ENCODE results near the gene CARNS1.

Gene CARNS1

DNA sequence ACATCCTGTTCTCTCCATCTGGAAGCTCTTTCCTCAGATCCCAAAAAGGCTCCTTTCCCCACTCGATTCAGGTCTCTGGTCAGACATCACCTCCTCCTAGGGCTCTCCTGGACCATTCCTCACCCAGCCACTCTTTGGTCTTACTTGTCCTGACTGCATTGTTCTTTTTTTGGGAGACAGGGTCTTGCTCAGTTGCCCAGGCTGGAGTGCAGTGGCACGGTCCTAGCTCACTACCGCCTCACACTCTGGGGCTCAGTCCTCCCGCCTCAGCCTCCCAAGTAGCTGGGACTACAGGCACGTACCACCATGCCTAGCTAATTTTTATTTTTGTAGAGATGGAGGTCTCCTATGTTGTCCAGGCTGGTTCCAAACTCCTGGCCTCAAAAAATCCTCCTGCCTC lies 30.0 kb downstream of the CARNS1 start:
- Histone ChIP-seq H3K4me3 (ENCODE audit: low read depth in 1 of 2, low read length in 2 of 2) (no peak overlapping the region), H3K9me3 (ENCODE audit: control insufficient read depth in 1 of 2, low read length in 2 of 2) (no peaks in the 10 kb centered on the region), H3K4me1 (ENCODE audit: control insufficient read depth in 1 of 2, insufficient read depth in 2 of 2, low read length in 2 of 2) (peaks cover 0 to 11% of the 10 kb centered on the region in 2 donors), H3K36me3 (ENCODE audit: control insufficient read depth in 1 of 2, insufficient read depth in 2 of 2, low read length in 2 of 2) (peaks cover 0 to 16% of the 10 kb centered on the region in 2 donors), H3K27ac (ENCODE audit: low read length) (no peak overlapping the region), H3K27me3 (ENCODE audit: low read depth, low read length) (no peaks in the 10 kb centered on the region)

DNA sequence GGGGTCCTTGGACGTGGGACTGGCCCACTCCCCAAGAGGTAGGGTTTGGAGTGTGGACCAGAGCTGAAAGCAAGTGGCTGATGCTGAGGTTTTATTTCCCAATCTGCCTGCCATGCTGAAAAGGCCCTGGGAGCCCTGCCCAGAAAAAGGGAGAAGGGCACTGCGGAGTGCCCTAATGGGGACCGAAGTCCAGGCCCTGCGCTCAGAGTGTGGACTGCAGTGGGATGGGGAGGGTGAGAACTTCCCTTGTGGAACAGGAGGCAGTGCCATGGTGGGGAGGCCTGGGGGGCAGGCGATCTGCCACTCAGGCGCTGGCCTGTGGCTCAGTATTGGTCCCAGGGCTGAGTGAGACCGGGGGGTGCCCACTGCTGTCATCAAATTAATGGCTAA lies 32.7 kb downstream of the CARNS1 start:
- Histone ChIP-seq H3K4me3 (ENCODE audit: low read depth in 1 of 2, low read length in 2 of 2) (no peak overlapping the region), H3K9me3 (ENCODE audit: control insufficient read depth in 1 of 2, low read length in 2 of 2) (no peaks in the 10 kb centered on the region), H3K27me3 (ENCODE audit: low read depth, low read length) (no peaks in the 10 kb centered on the region), H3K36me3 (ENCODE audit: control insufficient read depth in 1 of 2, insufficient read depth in 2 of 2, low read length in 2 of 2) (no peaks in the 10 kb centered on the region), H3K27ac (ENCODE audit: low read length) (no peak overlapping the region), H3K4me1 (ENCODE audit: control insufficient read depth in 1 of 2, insufficient read depth in 2 of 2, low read length in 2 of 2) (no peaks in the 10 kb centered on the region)

DNA sequence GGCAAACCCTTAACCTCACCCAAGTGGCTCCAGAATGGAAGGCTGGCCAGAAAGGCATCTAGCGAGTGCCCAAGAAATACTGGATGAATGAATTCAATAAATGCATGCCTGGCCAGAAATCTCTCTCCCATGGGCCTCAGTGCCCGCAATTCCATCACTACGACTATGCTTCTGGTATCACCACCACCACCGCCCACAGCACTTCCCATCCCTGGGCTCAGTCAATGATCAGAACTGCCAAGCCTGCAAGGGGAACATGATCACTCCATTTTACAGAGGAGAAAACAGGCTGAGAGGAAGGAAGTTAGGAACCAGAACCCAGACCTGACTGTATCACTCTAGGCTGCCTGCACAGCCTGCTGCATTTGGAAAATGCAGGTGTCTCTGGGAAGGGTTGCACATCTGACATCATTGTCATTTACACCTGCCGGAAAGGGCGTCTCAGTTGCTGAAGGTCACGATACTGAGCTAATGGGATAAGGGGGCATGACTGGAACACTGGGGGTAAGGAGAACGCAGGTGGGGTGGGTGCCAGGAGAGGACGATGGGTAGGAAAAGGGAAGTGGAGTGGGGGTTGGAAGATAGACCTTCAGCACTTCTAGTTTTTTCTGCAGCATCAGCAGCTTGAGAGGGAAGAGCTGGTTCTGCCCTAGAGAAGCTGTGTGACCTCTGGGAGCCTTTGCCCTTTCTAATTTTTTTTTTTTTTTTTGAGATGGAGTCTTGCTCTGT lies 33.8 kb downstream of the CARNS1 start:
- Histone ChIP-seq H3K27ac (ENCODE audit: low read length) (no peak overlapping the region), H3K4me1 (ENCODE audit: control insufficient read depth in 1 of 2, insufficient read depth in 2 of 2, low read length in 2 of 2) (no peaks in the 10 kb centered on the region), H3K9me3 (ENCODE audit: control insufficient read depth in 1 of 2, low read length in 2 of 2) (no peaks in the 10 kb centered on the region), H3K4me3 (ENCODE audit: low read depth in 1 of 2, low read length in 2 of 2) (no peak overlapping the region), H3K36me3 (ENCODE audit: control insufficient read depth in 1 of 2, insufficient read depth in 2 of 2, low read length in 2 of 2) (no peaks in the 10 kb centered on the region), H3K27me3 (ENCODE audit: low read depth, low read length) (no peaks in the 10 kb centered on the region)

DNA sequence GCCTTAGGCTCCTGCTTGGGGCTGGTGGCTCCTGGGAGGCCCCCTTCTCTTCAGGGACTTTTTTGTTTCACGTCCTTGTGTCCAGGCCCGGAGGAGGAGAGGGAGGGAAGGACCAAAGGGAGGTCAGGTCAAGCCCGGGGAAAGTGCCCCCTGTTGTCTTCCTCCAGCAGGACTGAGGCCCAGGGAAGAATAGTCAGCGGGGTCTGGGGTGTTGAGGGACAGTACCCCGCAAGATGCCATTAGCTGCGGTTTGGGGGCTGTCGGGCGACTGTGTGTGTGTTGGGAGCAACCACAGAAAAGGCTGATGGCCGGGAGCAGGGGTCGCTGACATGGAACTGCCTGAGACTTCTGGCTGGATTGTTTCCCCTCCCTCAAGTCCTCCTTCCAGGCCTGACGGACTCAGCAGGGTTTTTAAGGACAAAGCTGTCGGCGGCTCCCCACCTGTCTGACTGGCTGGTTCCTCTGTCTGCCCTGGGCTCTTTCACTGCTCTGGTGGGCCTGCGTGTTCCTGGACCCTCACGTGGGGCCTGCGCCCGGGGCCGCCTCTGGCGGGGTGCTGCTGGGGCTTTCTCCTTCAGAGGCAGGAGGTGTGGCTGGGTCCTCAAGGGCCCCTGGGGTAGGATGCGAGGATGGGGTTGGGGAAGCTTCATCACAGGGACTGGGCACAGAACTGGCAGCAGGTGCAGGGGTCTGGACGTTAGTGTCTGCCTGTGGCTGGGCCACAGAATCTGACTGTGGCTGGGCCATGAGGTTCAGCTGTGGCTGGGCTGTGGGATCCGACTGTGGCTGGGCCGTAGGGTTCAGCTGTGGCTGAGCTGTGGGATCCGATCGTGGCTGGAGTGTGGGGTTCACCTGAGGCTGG lies 35.5 kb downstream of the CARNS1 start:
- Histone ChIP-seq H3K4me3 (ENCODE audit: low read depth in 1 of 2, low read length in 2 of 2) (no peak overlapping the region), H3K4me1 (ENCODE audit: control insufficient read depth in 1 of 2, insufficient read depth in 2 of 2, low read length in 2 of 2) (no peaks in the 10 kb centered on the region), H3K27ac (ENCODE audit: low read length) (no peak overlapping the region), H3K36me3 (ENCODE audit: control insufficient read depth in 1 of 2, insufficient read depth in 2 of 2, low read length in 2 of 2) (no peaks in the 10 kb centered on the region), H3K9me3 (ENCODE audit: control insufficient read depth in 1 of 2, low read length in 2 of 2) (no peaks in the 10 kb centered on the region), H3K27me3 (ENCODE audit: low read depth, low read length) (no peaks in the 10 kb centered on the region)

DNA sequence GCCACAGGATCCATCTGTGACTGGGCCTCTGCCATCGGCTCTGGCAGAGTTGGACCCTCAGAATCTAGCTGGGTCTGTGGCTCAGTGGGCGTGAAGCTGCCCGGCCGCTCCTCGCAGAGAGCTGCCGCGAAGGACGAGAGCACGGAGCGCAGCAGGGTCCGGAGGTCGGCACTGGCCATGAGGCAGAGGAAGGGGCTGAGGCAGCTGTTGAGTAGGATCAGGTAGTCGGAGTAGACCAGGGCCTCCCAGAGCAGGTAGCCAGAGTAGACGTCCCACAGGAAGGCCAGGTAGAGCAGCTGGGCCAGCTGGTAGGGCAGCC lies 36.1 kb downstream of the CARNS1 start:
- no peak overlapping the region for H3K27ac ChIP-seq (ENCODE audit: low read length)
- H3K4me1 ChIP-seq (ENCODE audit: control insufficient read depth in 1 of 2, insufficient read depth in 2 of 2, low read length in 2 of 2): no peaks in the 10 kb centered on the region
- H3K27me3 ChIP-seq (ENCODE audit: low read depth, low read length): no peaks in the 10 kb centered on the region

DNA sequence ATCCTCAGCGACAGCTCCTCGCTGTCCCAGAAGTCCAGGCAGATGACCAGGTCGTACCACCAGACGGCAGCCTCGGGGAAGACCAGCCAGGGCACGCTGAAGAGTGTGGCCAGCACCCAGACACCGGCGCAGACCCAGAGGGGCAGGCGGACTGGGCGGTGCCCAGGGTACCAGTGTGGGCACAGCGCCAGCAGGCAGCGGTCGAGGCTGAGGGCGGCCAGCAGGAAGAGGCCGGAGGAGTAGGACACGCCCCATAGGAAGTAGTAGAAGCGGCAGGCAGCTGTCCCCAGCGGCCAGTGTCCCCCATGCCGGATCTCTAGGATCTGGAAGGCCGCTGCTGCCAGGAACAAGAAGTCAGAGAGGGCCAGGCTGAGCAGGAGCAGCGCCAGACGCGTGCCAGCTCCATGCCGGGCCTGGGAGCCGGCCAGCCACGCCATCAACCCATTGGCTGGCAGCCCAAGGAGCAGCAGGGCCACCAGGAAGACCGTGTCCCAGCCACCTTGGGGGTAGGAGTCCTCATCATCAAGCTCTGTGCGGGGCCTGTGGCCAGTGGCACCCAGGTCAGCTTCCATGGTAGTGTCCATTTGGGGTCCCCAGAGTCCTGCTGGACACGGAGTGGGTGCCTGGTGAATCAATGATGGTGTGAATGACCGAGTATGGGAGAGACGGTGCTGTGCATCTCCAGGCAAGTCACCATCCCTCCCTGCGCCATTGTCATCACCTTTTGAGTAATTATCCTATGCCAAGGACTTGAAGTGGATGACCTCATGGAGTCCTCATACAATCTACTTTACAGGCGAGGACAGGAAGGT lies 36.9 kb downstream of the CARNS1 start, which contains the start of gene GPR152:
TSS of gene GPR152 (minus strand) at position 589 of the 812 bp plus-strand sequence. CDS start at position 584, 5 bp downstream.
- Histone ChIP-seq H3K4me1 (ENCODE audit: control insufficient read depth in 1 of 2, insufficient read depth in 2 of 2, low read length in 2 of 2) (no peaks in the 10 kb centered on the region), H3K36me3 (ENCODE audit: control insufficient read depth in 1 of 2, insufficient read depth in 2 of 2, low read length in 2 of 2) (no peaks in the 10 kb centered on the region), H3K9me3 (ENCODE audit: control insufficient read depth in 1 of 2, low read length in 2 of 2) (no peaks in the 10 kb centered on the region), H3K4me3 (ENCODE audit: low read depth in 1 of 2, low read length in 2 of 2) (no peak within 1 kb of the TSS), H3K27ac (ENCODE audit: low read length) (no peak within 1 kb of the TSS), H3K27me3 (ENCODE audit: low read depth, low read length) (no peaks in the 10 kb centered on the region)

More for the DNA sequence above, 36.1 kb downstream of the CARNS1 start:
- no peaks in the 10 kb centered on the region for H3K36me3 ChIP-seq (ENCODE audit: control insufficient read depth in 1 of 2, insufficient read depth in 2 of 2, low read length in 2 of 2)
- no peak overlapping the region for H3K4me3 ChIP-seq (ENCODE audit: low read depth in 1 of 2, low read length in 2 of 2)
- no peaks in the 10 kb centered on the region for H3K9me3 ChIP-seq (ENCODE audit: control insufficient read depth in 1 of 2, low read length in 2 of 2)

DNA sequence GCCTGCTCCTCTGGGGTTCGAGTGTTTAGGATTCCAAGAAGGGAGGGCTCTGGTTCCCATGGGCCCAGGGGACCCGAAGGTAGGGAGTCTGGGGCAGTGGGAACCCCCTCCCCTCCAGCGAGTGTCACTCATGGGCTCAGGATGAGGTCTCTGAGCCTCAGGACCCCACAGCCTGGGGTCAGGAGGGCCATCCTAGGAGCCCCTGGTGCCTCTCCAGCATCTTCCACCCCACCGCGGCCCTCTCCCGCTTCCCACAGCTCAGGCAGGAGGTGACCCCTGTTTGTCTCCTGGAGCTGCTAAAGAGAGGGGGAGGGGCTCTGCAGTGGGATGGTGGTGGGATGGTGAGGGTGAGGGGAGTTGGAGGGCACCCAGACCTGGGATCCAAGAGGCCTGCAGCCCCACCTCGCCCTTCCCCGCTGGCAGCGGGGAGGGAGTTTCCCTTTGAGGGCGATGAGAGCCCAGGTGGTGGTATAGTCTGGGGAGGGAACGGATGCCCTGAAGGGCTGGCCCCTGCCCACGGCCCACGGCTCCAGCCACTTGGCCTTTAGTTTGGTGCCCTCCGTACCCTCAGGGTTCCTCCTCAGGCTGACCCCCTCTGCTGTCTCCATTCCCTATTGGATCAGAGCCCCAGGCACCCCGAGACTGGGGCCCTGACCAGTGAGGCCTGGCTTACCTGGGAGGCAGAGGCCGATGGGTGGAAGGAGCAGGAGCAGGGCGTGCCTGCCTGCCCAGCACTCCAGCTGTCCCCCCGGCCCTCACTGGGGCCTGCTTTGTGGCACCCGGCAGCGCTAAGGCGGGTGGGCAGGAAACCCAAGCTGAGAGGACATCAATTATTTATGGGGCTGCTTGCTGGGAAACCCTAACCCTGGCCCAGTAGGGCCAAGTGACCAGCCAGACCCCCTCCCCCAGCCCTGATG lies 38.6 kb downstream of the CARNS1 start:
- H3K4me1 ChIP-seq (ENCODE audit: control insufficient read depth in 1 of 2, insufficient read depth in 2 of 2, low read length in 2 of 2): no peaks in the 10 kb centered on the region
- H3K27ac ChIP-seq (ENCODE audit: low read length): no peak overlapping the region
- H3K36me3 ChIP-seq (ENCODE audit: control insufficient read depth in 1 of 2, insufficient read depth in 2 of 2, low read length in 2 of 2): no peaks in the 10 kb centered on the region
- no peak overlapping the region for H3K4me3 ChIP-seq (ENCODE audit: low read depth in 1 of 2, low read length in 2 of 2)
- no peaks in the 10 kb centered on the region for H3K9me3 ChIP-seq (ENCODE audit: control insufficient read depth in 1 of 2, low read length in 2 of 2)
- H3K27me3 ChIP-seq (ENCODE audit: low read depth, low read length): no peaks in the 10 kb centered on the region

DNA sequence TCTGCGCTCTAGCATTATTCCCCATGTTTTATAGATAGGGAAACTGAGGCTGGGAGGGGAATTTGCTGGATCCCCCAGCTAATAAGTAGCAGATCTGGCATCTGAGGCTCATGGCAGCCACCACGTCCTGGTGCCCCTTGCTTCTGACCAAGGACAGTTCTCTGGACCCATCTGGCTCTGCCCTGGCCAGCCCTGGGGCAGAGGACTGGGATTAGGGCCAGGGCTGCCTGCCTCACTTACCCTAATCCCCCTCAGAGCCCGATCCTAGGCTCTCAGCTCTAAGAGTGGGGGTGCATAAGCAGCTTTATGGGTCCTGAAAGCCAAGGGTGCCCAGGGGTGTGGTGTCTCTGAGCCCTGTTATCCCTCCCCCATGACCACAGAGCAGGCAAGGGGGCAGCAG lies 39.6 kb downstream of the CARNS1 start, which contains the start of gene CABP4:
TSS of gene CABP4 (plus strand) at position 301 of the 400 bp plus-strand sequence. CDS start at position 371, 70 bp downstream.
- Histone ChIP-seq H3K4me1 (ENCODE audit: control insufficient read depth in 1 of 2, insufficient read depth in 2 of 2, low read length in 2 of 2) (no peaks in the 10 kb centered on the region), H3K4me3 (ENCODE audit: low read depth in 1 of 2, low read length in 2 of 2) (no peak within 1 kb of the TSS), H3K27ac (ENCODE audit: low read length) (no peak within 1 kb of the TSS), H3K36me3 (ENCODE audit: control insufficient read depth in 1 of 2, insufficient read depth in 2 of 2, low read length in 2 of 2) (no peaks in the 10 kb centered on the region), H3K27me3 (ENCODE audit: low read depth, low read length) (no peaks in the 10 kb centered on the region), H3K9me3 (ENCODE audit: control insufficient read depth in 1 of 2, low read length in 2 of 2) (no peaks in the 10 kb centered on the region)

DNA sequence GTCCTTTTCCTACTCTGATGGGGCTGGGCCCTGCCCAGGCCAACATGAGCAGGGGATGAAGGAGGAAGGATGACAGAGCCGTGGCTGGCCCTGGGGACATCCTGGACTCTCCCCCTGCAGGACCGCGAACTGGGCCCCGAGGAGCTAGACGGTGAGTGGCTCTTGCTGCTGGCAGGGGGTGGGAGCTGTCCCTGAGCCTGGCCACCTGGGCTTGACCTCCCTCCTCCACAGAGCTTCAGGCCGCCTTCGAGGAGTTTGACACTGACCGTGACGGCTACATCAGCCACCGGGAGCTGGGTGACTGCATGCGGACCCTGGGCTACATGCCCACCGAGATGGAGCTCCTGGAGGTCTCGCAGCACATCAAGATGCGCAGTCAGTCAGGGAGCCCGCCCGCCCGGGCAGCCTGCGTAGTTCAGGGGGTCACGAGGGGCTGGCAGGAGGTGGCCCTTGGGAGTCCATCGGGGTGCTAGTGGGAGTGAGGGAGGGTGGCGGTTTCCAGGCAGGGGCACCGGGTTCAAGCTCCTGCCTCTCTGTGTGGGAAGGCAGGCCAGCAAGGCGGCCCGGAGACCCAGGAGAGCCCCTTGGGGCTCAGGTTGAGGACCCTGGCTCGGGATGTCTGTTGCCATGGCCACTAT lies 40.7 kb downstream of the CARNS1 start:
- H3K27me3 ChIP-seq (ENCODE audit: low read depth, low read length): no peaks in the 10 kb centered on the region
- no peaks in the 10 kb centered on the region for H3K9me3 ChIP-seq (ENCODE audit: control insufficient read depth in 1 of 2, low read length in 2 of 2)
- H3K36me3 ChIP-seq (ENCODE audit: control insufficient read depth in 1 of 2, insufficient read depth in 2 of 2, low read length in 2 of 2): no peaks in the 10 kb centered on the region
- no peaks in the 10 kb centered on the region for H3K4me1 ChIP-seq (ENCODE audit: control insufficient read depth in 1 of 2, insufficient read depth in 2 of 2, low read length in 2 of 2)
- H3K27ac ChIP-seq (ENCODE audit: low read length): no peak overlapping the region
- H3K4me3 ChIP-seq (ENCODE audit: low read depth in 1 of 2, low read length in 2 of 2): no peak overlapping the region

DNA sequence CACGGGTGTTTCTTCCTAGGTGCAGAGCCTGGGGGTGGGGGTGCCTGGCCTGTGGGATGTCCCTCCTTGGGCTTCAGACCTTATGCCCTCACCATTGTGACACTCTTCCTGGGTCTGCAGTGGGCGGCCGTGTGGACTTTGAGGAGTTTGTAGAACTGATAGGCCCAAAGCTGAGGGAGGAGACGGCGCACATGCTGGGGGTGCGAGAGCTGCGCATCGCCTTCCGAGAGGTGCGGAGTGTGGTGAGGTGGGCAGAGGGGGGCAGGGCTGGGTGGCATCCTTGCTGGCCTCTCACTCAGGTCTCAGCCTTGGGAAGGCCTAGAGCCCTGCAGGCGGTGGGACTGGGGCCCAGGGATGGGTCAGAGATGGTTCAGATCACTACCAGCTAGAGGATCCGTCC lies 42.0 kb downstream of the CARNS1 start:
- Histone ChIP-seq H3K4me3 (ENCODE audit: low read depth in 1 of 2, low read length in 2 of 2) (no peak overlapping the region), H3K4me1 (ENCODE audit: control insufficient read depth in 1 of 2, insufficient read depth in 2 of 2, low read length in 2 of 2) (no peaks in the 10 kb centered on the region), H3K36me3 (ENCODE audit: control insufficient read depth in 1 of 2, insufficient read depth in 2 of 2, low read length in 2 of 2) (no peaks in the 10 kb centered on the region), H3K9me3 (ENCODE audit: control insufficient read depth in 1 of 2, low read length in 2 of 2) (no peaks in the 10 kb centered on the region), H3K27me3 (ENCODE audit: low read depth, low read length) (no peaks in the 10 kb centered on the region), H3K27ac (ENCODE audit: low read length) (no peak overlapping the region)

Data from muscle layer of duodenum (tissue), 2 donors.